ENCODE results near the gene MTHFD1.
"Not testable (repeated sequence)": the region's sequence is repeated elsewhere in the genome, so short reads cannot be mapped to it uniquely, and the experiment has no call there.

MTHFD1 gene

GRCh38 chr14:64387782-64388532 is at the start of gene MTHFD1:
TSS of gene MTHFD1 (plus strand) at chr14:64388353. CDS start at chr14:64388428, 75 bp downstream.
- DNase-seq (peak; percentile 99), ATAC-seq (peak; percentile 94)

- ATAC-seq (peak; percentile 96), DNase-seq (peak; percentile 91)
Observed at GRCh38 chr14:64338616-64339316, 49.4 kb upstream of the MTHFD1 start.

DNA sequence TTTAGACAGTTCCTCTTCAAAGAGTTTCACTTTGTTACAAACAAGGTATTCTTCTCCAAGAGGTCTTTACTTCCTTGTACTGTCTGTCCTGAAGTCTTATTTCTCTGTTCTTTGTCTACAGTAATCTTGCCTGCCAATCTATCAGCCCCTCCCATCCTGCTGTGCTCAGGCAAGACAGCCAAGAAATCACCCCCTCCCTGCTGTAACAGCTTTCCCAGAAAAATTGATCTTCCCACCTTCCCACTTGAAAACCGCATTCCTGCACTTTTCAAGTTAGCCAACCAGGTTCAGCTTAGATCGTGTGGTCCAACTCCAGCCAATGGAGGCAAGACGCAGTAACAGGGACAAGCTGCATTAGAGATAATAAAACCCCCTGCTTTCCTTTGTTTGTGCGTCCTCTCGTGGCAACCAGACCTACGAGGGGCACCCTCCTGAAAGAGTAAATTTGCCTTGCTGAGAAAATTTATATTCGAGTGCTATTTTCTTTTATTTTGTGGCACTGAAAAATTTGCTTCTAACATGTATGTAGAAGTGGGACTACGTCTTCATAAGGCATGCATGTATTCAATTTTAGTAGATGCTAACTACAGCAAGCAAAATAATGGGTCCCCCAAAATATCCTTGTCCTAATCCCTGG is 47.5 kb upstream of the MTHFD1 start:
- no peak for ATAC-seq
- no peak for DNase-seq

DNA sequence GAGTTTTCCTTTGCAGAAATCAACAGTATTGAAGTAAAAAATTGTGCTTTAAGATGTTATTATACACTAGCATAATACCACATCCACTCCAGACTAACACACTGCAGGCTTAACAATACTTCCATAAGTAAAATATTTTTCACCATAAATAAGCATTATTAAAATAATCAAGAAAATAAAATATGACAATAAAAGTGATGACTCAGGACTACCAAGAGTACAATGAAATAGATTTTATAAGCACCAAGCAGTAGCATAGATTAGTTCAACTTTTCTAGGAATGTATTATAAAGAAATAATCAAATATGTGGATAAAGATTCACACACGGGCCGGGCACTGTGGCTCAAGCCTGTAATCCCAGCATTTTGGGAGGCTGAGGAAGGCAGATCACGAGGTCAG is 40.4 kb upstream of the MTHFD1 start:
- no peak for DNase-seq
- no peak for ATAC-seq

- DNase-seq: no peak
- no peak for ATAC-seq
Observed at GRCh38 chr14:64349741-64350490, 38.2 kb upstream of the MTHFD1 start.

DNA sequence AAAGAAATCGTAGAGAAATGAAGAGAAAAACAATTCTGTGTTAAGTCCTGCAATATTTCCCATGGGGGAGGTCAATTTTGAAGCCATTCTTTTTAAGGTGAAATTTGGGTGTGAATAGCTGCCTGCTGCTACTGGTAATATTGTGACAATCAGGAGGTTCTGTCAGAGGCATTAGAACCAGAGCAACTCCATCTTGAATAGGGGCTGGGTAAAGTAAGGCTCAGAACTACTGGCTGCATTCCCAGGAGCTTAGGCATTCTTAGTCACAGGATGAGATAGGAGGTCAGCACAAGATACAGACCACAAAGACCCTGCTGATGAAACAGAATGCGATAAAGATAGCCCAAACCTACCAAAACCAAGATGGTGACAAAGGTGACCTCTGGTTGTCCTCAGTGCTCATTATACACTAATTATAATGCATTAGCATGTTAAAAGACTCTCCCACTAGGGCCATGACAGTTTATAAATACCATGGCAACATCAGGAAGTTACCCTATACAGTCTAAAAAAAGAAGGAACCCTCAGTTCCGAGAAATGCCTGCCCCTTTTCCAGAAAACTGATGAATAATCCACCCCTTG is 24.8 kb upstream of the MTHFD1 start:
- ATAC-seq (no peak), DNase-seq (no peak)

- no peak for ATAC-seq
- no peak for DNase-seq
Observed at GRCh38 chr14:64364907-64365306, 23.2 kb upstream of the MTHFD1 start.

DNA sequence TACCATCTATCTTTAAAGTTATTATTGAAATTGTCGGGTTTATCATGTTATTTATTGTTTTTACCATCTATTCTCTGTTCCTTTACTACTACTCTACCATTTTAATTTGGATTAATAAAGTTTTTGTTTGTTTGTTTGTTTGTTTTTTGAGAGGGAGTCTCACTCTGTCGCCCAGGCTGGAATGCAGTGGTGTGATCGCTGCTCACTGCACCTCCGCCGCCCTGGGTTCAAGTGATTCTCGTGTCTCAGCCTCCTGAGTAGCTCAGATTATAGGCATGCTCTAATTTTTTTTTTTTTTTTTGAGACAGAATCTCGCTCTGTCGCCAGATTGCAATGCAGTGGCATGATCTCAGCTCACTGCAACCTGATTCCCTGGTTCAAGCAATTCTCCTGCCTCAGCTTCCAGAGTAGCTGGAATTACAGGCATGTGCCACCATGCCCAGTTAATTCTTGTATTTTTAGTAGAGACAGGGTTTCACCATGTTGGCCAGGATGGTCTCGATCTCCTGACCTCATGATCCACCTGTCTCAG is 22.7 kb upstream of the MTHFD1 start:
- ATAC-seq, DNase-seq: not testable (repeated sequence)

DNA sequence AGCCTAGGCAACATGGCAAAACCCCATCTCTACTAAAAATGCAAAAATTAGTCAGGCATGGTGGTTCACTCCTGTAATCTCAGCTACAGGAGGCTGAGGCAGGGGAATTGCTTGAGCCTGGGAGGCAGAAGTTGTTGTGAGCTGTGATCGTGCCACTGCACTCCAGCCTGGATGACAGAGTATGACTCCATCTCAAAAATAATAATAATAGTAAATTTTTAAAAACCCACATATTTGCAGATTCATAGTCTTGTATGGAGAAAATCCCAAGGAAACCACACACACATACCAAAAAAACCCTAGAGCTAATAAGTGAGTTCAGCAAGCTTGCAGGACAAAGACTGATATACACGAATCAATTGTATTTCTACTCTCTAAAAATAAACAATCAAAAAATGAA is 19.0 kb upstream of the MTHFD1 start:
- DNase-seq (no peak), ATAC-seq (no peak)

DNA sequence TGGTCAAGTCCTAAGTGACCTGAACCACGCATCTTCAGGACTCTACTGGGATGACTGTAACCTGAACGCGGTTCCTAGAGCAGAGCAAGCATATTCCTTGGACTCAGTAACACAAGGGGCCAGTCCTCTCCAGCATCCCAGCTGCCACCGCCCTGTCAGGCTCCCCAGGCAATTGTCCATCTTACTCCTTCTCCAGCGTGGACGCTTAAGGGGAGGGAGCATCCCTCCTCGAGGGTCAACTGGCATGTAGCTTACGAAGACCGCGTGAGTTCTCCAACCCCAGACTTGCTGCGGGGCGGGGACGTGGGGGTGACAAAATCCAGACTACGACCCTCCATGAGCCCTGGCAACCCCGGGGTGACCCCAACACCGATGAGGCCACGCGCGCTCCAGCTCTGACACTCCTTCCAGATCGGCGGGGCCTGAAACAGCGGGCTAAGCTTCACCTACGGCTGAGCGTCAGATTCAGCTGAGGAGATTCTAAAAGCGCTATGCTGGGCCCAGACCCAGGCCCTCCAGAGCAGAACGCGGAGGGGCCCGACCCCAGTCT is 846 bp upstream of the MTHFD1 start:
- ATAC-seq: peak; percentile 34
- no peak for DNase-seq

GRCh38 chr14:64388533-64389285 is 556 bp downstream of the MTHFD1 start:
- ATAC-seq: peak; percentile 5
- DNase-seq: no peak

GRCh38 chr14:64391113-64391725 is 3.1 kb downstream of the MTHFD1 start:
- ATAC-seq: no peak
- DNase-seq: no peak

GRCh38 chr14:64391986-64392385 is 3.8 kb downstream of the MTHFD1 start:
- DNase-seq (no peak), ATAC-seq (no peak)

GRCh38 chr14:64393189-64393726 is 5.1 kb downstream of the MTHFD1 start:
- not testable (repeated sequence) for DNase-seq

DNA sequence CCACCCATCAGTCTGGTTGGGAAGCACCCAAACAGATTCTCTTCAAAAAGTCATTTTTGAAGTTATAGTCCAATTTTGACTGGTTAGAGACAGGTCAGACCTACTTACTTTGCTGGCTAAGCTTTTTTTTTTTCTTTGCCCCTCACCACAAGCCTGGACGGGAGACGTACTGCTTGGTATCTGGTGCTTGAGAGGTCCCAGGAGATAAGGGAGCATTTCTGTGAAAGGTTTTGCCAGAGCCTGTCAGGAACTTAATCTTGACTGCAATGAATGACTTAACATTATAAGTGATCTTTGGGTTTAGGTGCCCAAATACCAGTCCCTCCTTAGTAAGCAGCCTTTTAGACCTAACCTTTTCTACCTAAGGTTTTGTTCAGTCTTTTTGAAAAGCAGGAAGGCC is 6.3 kb downstream of the MTHFD1 start:
- DNase-seq (no peak), ATAC-seq (no peak)

More at GRCh38 chr14:64393189-64393726, 5.1 kb downstream of the MTHFD1 start:
- not testable (repeated sequence) for ATAC-seq

- no peak for DNase-seq
- no peak for ATAC-seq
Observed at GRCh38 chr14:64394977-64395633, 7.0 kb downstream of the MTHFD1 start.

DNA sequence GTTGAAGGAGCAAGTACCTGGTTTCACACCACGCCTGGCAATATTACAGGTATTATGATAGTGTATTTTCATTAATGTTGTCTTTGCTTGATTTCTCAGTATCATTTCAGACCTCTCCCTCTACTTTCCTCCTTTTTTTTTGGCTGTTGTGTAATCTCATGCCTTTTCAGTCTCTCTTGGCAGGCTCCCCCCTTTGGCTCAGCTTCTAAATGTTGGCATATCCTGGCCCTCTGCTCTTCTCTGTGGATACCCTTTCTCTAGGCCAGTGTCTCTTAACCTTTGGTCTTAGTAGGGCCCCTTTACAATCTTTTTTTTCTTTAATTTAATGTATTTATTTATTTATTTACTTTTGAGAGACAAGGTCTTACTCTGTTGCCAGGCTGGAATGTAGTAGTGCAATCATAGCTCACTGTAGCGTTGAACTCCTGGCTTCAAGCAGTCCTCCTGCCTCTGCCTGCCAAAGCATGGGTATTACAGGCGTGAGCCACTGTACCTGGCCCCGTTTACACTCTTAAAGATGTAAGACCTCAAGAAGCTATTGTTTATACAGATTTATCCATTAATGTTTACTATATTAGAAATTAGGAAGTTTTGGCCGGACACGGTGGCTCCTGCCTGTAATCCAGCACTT is 12.8 kb downstream of the MTHFD1 start:
- DNase-seq (no peak), ATAC-seq (no peak)

DNA sequence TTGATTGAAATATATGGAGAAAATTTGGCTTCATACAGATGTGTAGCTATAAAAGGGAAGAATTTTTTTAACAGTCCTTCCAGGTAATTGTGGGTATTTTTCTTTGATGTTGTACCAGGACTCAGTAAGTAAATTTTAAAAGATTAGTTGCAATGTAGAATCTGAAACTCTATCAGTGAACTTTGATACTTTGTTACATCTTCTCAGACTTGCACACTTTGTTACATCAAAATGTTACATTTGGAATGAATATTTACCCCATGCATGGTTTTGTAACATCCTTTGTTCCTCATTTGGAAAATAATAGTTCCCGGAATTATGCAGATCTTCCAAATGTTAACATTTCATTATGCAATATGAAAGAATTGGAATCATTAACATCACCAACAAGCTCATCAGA is 13.8 kb downstream of the MTHFD1 start:
- no peak for ATAC-seq
- no peak for DNase-seq

DNA sequence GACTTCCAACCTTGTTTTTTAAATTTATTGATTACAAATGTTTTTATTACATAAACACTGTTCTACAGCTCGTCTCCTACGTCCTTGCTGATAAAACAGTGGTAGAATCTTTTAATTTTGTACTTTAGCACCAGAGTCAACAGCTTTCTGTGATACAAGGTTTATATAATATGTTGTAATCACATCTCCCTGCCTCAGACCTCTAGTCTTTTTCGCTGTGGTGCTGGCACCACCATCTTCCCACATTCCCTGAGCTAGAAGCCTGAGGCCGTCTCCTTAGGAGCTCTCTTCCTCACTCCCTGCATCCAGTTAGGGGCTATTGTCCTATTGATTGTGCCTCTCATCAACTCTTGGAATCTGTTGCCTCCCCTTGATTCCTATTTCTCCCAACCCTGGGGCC is 17.1 kb downstream of the MTHFD1 start:
- no peak for ATAC-seq
- DNase-seq: no peak
